GM20431 (cell line): ENCODE results near the gene SCAP.
"Not testable (repeated sequence)": the region's sequence is repeated elsewhere in the genome, so short reads cannot be mapped to it uniquely, and the experiment has no call there.

ENCODE experiments used
- in situ Hi-C: fragments of 300-500 bp; cut with MseI, MboI; formaldehyde crosslinking; loops from one replicate; pipeline ENCODE4 v1.15.0; 2020; ENCODE audit warnings: low sequenced_read_pairs; ENCODE audit not compliant: unreplicated experiment

SCAP gene

DNA sequence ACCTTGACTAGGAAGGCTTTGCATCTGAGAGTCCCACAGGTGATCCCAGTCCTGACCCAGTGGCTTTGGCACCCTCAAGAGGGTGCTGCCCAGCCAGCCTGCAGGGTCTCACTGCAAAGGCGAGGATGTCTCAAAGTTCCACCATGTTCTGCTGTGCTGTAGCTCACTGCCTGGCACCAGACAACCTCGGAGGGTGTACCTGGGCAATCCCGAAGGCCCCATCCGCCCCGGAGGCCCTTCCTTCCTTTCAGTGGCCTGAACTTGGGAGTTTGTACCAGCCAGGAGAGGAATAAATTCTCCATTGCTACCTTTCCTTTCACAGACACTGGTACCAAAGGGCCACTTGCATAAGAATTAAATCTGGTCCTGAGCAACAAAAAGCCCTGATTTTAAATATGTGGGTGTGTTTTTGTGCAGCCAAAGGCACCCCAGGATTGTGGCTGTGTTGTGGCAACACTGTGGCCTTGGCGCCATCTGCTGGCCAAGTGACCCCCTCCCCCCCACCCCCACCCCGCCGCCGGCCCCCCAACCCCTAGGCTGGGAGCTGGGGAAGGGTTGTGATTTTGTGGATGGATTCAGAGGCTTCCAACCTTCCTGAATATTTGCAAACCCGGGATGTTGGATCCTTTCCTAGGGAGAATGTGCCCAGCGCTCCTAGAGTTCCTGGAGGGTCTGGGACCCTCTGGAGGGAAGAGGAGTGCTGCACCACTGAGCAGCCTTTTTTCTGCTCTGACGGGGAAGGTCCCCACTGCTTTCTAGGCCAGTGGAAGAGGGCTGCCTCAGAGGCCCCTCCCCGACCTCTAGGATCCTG, 104.6 kb downstream of the SCAP start:
- in situ Hi-C loops = no loop called here

DNA sequence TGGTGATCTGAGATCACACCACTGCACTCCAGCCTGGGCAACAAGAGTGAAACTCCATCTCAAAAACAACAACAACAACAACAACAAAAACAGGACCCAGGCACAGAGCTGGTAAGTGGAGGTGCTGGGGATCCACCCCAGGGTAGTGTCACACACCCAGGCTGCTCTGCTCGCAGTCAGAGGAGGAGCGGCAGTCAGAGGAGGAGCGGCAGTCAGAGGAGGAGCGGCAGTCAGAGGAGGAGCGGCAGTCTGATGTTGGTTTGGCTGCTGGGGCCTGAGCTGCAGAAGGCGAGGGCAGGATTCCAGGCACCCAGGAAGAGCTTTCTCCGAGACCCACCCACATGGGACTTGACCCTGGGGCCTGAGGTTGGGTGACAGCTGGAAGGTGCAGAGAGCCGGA, 105.7 kb downstream of the SCAP start:
- in situ Hi-C loops = not testable (repeated sequence)

DNA sequence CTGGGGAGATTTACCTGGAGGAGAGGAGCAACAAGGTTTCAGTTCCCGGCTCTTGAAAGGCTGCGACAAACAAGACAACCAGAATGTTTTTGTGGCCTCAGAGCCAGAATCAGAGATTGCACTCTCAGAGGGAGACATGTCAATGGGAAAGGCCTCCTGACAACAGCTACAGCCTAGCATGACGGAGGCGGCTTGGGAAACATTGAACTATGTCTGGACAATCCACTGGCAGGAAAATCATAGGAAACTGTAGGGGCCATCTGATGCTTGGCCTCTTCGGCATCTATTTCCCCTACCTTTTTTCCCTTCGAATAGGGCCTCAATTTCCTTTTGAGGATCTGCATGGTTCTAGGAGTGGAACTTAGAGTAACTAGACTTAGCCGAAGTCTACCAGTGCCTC, 108.1 kb downstream of the SCAP start:
- in situ Hi-C loops = no loop called here

DNA sequence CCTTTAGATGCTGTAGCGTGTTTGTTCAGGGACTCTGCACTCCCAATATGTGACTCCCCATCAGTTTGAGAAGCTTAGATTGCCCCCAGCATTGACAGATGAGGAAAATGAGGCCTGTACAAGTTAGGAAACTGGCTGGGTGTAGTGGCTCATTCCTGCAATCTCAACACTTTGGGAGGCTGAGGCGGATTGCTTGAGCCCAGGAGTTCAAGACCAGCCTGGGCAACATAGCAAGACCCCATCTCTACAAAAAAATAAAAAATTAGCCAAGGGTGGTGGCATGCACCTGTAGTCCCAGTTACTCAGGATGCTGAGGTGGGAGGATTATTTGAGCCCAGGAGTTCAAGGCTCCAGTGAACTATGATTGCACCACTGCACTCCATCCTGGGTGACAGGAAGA, 108.9 kb downstream of the SCAP start:
- in situ Hi-C loops = no loop called here

- in situ Hi-C loops = no loop called here
Observed at GRCh38 chr3:47365213-47366153, 110.3 kb downstream of the SCAP start.
